Measurements from ENCODE around the gene COMMD4.
A peak's percentile ranks its signal among the peaks of the same experiment; 100 is the strongest.

COMMD4 gene

DNA sequence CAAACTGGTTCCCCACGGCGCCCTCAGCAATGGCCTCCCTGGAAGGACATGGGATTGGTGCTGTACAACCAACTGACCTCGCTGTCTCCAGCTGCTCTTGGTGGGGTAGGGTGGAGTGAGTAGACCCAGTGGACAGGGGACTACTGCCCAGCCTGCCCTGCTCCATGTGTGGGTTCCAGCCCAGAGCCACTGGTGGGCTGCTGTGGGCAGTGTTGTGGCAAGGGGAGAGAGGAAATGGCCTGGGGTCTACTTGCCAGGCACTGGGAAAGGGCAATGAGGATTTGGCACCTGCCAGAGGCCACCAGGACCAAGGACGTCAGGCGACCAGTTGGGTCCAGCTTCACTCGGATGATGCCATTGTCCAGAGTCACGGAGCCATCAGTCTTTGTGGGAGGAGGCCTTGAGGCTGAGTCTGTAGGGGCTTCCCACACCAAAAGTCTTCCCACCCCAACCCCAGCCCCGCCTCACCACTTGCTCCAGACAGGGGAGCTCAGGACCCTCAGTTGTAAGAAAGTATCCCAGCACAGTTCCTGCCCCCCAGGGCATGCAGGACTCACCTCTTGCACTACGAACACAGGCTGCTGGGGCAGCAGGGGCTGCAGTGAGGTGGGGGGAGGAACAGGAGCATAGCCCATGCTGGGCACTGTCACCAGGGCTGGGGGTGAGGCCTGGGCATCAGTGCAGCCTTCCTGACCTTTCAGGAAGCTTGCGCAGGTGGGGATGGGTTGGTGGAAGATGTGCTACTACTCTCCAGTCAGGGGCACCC is 23.1 kb downstream of the COMMD4 start:
- H3K4me1 Mint-ChIP-seq = no peaks in the 10 kb centered on the region
- H3K36me3 Mint-ChIP-seq = peaks cover 71% of the 10 kb centered on the region
- no peak overlapping the region for H3K27ac Mint-ChIP-seq

DNA sequence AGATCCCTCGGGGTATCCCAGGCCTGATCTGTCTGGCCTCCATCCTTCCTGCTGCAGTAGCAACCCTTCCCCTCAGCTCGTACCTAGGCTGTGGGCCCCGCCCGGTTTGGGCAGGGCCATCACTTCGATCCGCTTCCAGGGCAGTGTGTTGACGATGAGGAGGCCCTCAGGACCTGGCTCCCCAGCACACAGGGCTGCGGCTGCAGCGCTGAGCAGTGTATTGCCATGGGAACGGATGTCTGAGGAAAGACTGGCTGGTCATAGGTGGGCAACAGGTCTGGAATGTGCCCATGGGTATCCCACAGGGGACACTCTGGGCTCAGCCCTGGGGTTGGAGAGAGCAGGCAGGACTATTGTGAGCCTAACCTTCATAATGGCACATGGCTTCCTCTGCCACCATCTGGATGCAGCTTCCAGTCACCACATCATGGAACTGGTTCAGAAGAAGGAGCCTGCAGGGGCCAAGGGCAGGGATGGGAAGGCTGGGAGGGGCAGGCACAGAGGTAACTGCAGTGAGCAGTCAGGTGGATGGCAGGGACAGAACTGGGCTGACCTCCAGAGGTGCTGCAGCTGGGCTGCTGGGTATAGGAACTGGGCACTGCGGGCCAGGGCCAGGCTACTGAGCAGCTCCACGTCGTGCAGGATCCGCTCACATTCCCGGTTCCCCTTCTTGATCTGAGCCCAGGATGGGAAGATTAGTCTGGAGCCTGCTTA is 23.8 kb downstream of the COMMD4 start:
- Mint-ChIP-seq H3K27ac (no peak overlapping the region), H3K27me3 (no peaks in the 10 kb centered on the region)

More for the DNA sequence above, 23.1 kb downstream of the COMMD4 start:
- Mint-ChIP-seq H3K9me3 (no peaks in the 10 kb centered on the region), H3K4me3 (no peak overlapping the region), H3K27me3 (no peaks in the 10 kb centered on the region)
- no peak for ATAC-seq

GRCh38 chr15:75360391-75360790 is 24.5 kb downstream of the COMMD4 start:
- Mint-ChIP-seq H3K27ac (no peak overlapping the region), H3K36me3 (peaks cover 70% of the 10 kb centered on the region)
- no peak for ATAC-seq

More for the DNA sequence above, 23.8 kb downstream of the COMMD4 start:
- Mint-ChIP-seq H3K36me3 (peaks cover 74% of the 10 kb centered on the region), H3K4me1 (no peaks in the 10 kb centered on the region), H3K9me3 (no peaks in the 10 kb centered on the region), H3K4me3 (no peak overlapping the region)
- no peak for ATAC-seq

DNA sequence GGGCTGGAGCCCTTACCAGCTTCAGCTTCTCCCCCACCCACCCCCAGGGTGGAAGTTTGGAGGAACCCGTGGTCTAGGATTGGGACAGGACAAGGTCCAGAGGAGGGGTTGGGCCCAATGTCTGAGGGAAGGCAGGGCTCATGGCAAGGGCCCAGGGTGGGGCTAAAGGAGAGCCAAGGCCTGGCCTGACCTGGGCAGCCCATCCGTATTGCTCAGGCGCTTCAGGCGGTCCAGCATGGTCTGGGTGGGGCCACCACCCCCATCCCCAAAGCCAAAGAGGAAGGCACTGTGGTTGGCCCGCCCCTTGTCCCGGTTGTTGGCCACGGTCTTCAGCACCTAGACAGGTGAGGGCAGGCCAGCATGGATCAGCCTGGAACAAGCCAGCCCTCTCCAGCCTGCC is 25.0 kb downstream of the COMMD4 start:
- H3K27me3 Mint-ChIP-seq = no peaks in the 10 kb centered on the region
- no peak overlapping the region for H3K27ac Mint-ChIP-seq
- peak; percentile 24 for ATAC-seq
- no peak overlapping the region for H3K4me3 Mint-ChIP-seq
- H3K9me3 Mint-ChIP-seq = no peaks in the 10 kb centered on the region
- no peaks in the 10 kb centered on the region for H3K4me1 Mint-ChIP-seq
- peaks cover 66% of the 10 kb centered on the region for H3K36me3 Mint-ChIP-seq

More at GRCh38 chr15:75360391-75360790, 24.5 kb downstream of the COMMD4 start:
- no peaks in the 10 kb centered on the region for H3K4me1 Mint-ChIP-seq
- no peak overlapping the region for H3K4me3 Mint-ChIP-seq
- no peaks in the 10 kb centered on the region for H3K27me3 Mint-ChIP-seq
- H3K9me3 Mint-ChIP-seq = no peaks in the 10 kb centered on the region

GRCh38 chr15:75361361-75361988 is 25.6 kb downstream of the COMMD4 start:
- no peak for ATAC-seq
- Mint-ChIP-seq H3K36me3 (peaks cover 60% of the 10 kb centered on the region), H3K4me3 (no peak overlapping the region), H3K4me1 (no peaks in the 10 kb centered on the region), H3K9me3 (no peaks in the 10 kb centered on the region), H3K27me3 (no peaks in the 10 kb centered on the region), H3K27ac (no peak overlapping the region)

- H3K4me3 Mint-ChIP-seq = no peak overlapping the region
- no peak for ATAC-seq
- H3K27ac Mint-ChIP-seq = no peak overlapping the region
- no peaks in the 10 kb centered on the region for H3K4me1 Mint-ChIP-seq
- peaks cover 53% of the 10 kb centered on the region for H3K36me3 Mint-ChIP-seq
- H3K9me3 Mint-ChIP-seq = no peaks in the 10 kb centered on the region
- H3K27me3 Mint-ChIP-seq = no peaks in the 10 kb centered on the region
Measured at GRCh38 chr15:75361989-75362641, 26.3 kb downstream of the COMMD4 start.

DNA sequence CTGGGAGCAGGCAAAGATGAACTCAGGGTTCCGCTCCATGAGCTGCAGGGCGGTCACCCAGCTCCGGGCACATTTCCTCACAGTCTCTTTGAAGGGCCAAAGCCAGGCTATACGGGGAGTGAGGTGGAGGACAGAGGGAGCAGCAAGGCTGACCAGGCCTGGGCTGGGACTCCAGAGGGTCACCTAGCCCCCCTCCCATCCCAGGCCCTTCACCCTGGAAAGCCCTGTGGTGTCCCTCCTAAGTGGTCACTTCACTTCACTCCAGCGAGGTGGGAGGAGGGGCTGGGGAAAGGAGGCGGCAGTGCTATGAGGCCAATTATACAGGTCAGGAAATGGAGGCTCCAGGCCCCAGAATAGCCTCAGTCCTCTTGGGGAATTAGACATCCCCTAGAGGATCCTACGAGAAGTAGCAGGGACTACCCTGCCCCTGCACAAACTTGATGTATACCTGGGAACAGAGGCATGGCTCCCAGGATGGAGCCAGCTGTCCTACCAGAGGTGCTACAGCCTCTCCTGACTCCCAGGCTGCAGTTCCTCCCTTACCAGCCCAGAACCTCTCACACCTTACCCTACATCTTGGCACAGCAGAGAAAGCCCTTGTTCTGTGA is 26.9 kb downstream of the COMMD4 start:
- Mint-ChIP-seq H3K27ac (no peak overlapping the region), H3K36me3 (peaks cover 52% of the 10 kb centered on the region), H3K27me3 (no peaks in the 10 kb centered on the region), H3K4me1 (no peaks in the 10 kb centered on the region), H3K4me3 (no peak overlapping the region), H3K9me3 (no peaks in the 10 kb centered on the region)
- no peak for ATAC-seq

DNA sequence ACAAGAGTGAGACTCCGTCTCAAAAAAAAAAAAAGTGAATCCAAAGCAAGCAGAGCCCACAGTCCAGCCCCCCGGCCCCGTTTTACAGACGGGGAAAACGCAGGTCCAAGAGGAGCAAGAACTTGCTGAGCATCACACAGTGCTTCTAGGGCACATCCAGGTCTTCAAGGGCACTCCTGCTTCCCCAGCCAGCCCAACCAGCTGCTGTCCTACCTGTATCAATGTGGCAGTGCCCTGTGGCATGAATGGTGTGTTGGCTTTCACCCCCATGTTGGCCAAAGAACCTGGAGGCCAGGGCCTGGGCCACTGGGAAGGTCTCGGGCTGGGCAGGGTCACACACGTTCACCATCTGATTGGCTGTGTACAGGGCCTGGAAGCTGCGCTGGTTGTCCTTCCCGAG is 27.9 kb downstream of the COMMD4 start:
- H3K36me3 Mint-ChIP-seq = peaks cover 42% of the 10 kb centered on the region

GRCh38 chr15:75364881-75365280 is 29.0 kb downstream of the COMMD4 start:
- Mint-ChIP-seq H3K4me1 (peaks cover 14% of the 10 kb centered on the region), H3K36me3 (peaks cover 41% of the 10 kb centered on the region), H3K27me3 (no peaks in the 10 kb centered on the region), H3K9me3 (no peaks in the 10 kb centered on the region), H3K27ac (no peak overlapping the region), H3K4me3 (no peak overlapping the region)
- no peak for ATAC-seq

More for the DNA sequence above, 27.9 kb downstream of the COMMD4 start:
- no peak overlapping the region for H3K27ac Mint-ChIP-seq
- no peaks in the 10 kb centered on the region for H3K27me3 Mint-ChIP-seq
- H3K9me3 Mint-ChIP-seq = no peaks in the 10 kb centered on the region
- ATAC-seq = no peak
- H3K4me3 Mint-ChIP-seq = no peak overlapping the region
- H3K4me1 Mint-ChIP-seq = peaks cover 3% of the 10 kb centered on the region

GRCh38 chr15:75366163-75366562 is 30.3 kb downstream of the COMMD4 start:
- Mint-ChIP-seq H3K9me3 (no peaks in the 10 kb centered on the region), H3K27ac (no peak overlapping the region), H3K4me1 (peaks cover 16% of the 10 kb centered on the region), H3K36me3 (peaks cover 32% of the 10 kb centered on the region), H3K4me3 (no peak overlapping the region), H3K27me3 (no peaks in the 10 kb centered on the region)
- ATAC-seq = no peak

GRCh38 chr15:75367006-75367405 is 31.1 kb downstream of the COMMD4 start:
- Mint-ChIP-seq H3K36me3 (peaks cover 27% of the 10 kb centered on the region), H3K9me3 (no peaks in the 10 kb centered on the region), H3K27ac (peak overlapping the region; percentile 95), H3K4me1 (peaks cover 16% of the 10 kb centered on the region), H3K27me3 (no peaks in the 10 kb centered on the region), H3K4me3 (no peak overlapping the region)
- ATAC-seq = no peak

- peak overlapping the region; percentile 95 for H3K27ac Mint-ChIP-seq
- H3K9me3 Mint-ChIP-seq = no peaks in the 10 kb centered on the region
- peaks cover 27% of the 10 kb centered on the region for H3K36me3 Mint-ChIP-seq
- no peak for ATAC-seq
- peak overlapping the region; percentile 95 for H3K4me3 Mint-ChIP-seq
- no peaks in the 10 kb centered on the region for H3K27me3 Mint-ChIP-seq
- peaks cover 16% of the 10 kb centered on the region for H3K4me1 Mint-ChIP-seq
Measured at GRCh38 chr15:75367406-75367912, 31.6 kb downstream of the COMMD4 start.

- Mint-ChIP-seq H3K36me3 (peaks cover 31% of the 10 kb centered on the region), H3K4me1 (peaks cover 16% of the 10 kb centered on the region), H3K9me3 (no peaks in the 10 kb centered on the region)
Measured at GRCh38 chr15:75367913-75368688, 32.2 kb downstream of the COMMD4 start, which contains the start of gene MAN2C1. MAN2C1 (minus strand) TSS chr15:75368607; CDS start chr15:75368583, 24 bp downstream.

DNA sequence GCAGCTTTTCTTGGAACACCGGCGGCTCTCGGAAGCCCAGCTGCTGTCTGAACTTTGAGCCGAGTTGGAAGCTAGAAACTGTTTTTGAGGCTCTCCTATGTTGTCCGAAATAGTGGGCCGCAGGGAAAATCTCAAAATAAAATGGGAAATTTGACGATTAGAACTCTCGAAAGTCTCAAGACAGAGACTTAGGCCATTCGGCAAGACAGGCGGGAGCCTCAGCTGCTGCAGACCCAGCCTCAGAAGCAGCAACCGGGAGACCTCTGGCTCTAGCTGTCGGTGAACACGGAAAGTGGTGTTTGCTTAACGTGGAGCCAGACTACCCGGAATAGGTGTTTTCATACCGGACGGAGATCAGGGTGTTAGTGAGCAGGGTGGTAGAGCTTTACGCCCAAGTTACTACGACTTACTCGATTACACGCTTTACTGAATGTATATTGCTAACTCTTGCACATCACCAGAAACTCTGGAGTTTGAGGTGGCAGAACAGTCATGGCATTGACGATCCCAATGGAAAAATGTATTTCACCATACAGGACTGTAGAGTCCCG is 32.9 kb downstream of the COMMD4 start:
- peaks cover 27% of the 10 kb centered on the region for H3K36me3 Mint-ChIP-seq
- H3K4me3 Mint-ChIP-seq = peak overlapping the region; percentile 95
- H3K9me3 Mint-ChIP-seq = no peaks in the 10 kb centered on the region
- H3K27me3 Mint-ChIP-seq = no peaks in the 10 kb centered on the region
- no peak for ATAC-seq
- H3K27ac Mint-ChIP-seq = peak overlapping the region; percentile 95
- H3K4me1 Mint-ChIP-seq = peaks cover 16% of the 10 kb centered on the region

More at GRCh38 chr15:75367913-75368688, 32.2 kb downstream of the COMMD4 start, which contains the start of gene MAN2C1:
- Mint-ChIP-seq H3K27ac (peak within 1 kb of the TSS; percentile 95), H3K4me3 (peak within 1 kb of the TSS; percentile 95), H3K27me3 (no peaks in the 10 kb centered on the region)
- ATAC-seq = peak; percentile 97

Measured in stimulated activated memory B cell treated with anti-CD40 and anti-IgM and Interleukin-4, amounts not matched to agents 10 μg/mL and 1 μg/mL and 100 μg/mL, for 72 hours (primary cell).